ENCODE measurements around the gene INAFM1. TPM values are rescaled to one million over a fixed set of nuclear protein-coding genes. Genes with fewer than 3 reads are reported as not detected.

The INAFM1 gene
- total and polyA plus RNA-seq, 2 donors (not counting 1 experiment from before 2014, with no cell fraction given), result 6.6 to 13.6 TPM

DNA sequence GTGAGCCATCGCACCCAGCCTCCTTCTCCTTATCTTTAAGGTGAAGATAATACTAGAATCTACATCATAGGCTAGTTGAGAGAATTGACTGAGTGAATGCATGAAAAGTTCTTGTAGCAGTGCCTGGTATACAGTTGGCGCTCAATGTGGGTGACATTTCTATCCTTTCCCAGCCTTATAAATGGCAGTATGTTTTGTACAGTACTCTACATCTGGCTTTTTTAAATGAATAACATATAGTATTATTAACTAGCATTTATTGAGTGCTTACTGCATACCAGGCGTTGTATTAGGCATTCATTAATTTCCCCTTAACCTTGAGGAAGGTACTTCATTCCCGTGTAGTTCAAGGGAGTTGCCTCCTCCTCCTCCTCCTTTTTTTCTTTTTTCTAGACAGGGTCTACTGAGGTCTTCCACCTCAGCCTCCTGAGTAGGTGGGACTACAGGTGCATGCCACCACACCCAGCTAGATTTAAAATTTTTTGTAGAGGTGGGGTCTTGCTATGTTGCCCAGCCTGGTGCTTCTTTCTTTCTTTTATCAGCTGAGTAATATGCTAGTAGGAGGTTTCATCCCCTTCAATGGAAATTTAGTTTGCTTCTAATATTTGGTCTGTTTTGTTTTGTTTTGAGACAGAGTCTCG lies 37.8 kb downstream of the INAFM1 start:
- Histone ChIP-seq H3K9ac (ENCODE audit: low read length) (no peak overlapping the region), H3K79me2 (ENCODE audit: control insufficient read depth, insufficient read depth, low read length) (no peaks in the 10 kb centered on the region), H4K20me1 (ENCODE audit: control insufficient read depth, insufficient read depth, low read length, poor library complexity, severe bottlenecking) (no peaks in the 10 kb centered on the region), H3K4me2 (replicated peaks; ENCODE audit: low read depth, low read length, poor library complexity, severe bottlenecking) (no peak overlapping the region), H3K4me1 (ENCODE audit: control insufficient read depth in 2 of 2, insufficient read depth in 2 of 2, low read length in 2 of 2) (no peaks in the 10 kb centered on the region), H3K4me3 (ENCODE audit: control extremely low read depth in 1 of 5, extremely low read depth in 1 of 5, insufficient read depth in 1 of 5, low read depth in 2 of 5, low read length in 4 of 5) (peak overlapping the region in 1 of 5 experiments; percentile 19), H2AFZ (ENCODE audit: insufficient read depth, low read depth, low read length, poor library complexity, severe bottlenecking) (no peak overlapping the region), H3K27ac (ENCODE audit: low read length in 2 of 2) (no peak overlapping the region), H3K9me3 (ENCODE audit: control extremely low read depth in 1 of 3, control insufficient read depth in 2 of 3, insufficient read depth in 1 of 3, low read length in 2 of 3) (peaks cover 0 to 16% (median 0%) of the 10 kb centered on the region in 3 donors), H3K36me3 (replicated peaks in 1 of 2; ENCODE audit: control extremely low read depth in 1 of 2, control insufficient read depth in 1 of 2, extremely low read depth in 1 of 2, insufficient read depth in 2 of 2, low read length in 1 of 2) (no peaks in the 10 kb centered on the region), H3K27me3 (replicated peaks in 1 of 4; ENCODE audit: control extremely low read depth in 1 of 4, control insufficient read depth in 3 of 4, insufficient read depth in 4 of 4, low read length in 3 of 4) (peaks cover 0 to 17% (median 1%) of the 10 kb centered on the region in 4 experiments)
- H3K4me1 Mint-ChIP-seq, result no peaks in the 10 kb centered on the region
- intact Hi-C loops (cut with micrococcal nuclease), result no loop called here
- no peak overlapping the region for H3K4me3 Mint-ChIP-seq
- H3K27ac Mint-ChIP-seq, result no peak overlapping the region
- WGBS (ENCODE audit: insufficient coverage), result 91% methylated on average over 1 of the region's 5 CpGs
- no peak for DNase-seq
- ATAC-seq (ENCODE audit: low read depth), result no peak
- ChIA-PET CTCF (interaction anchor here (0.5 kb wide), 1 partner anchor 393 kb away, joined by 4 read pairs; no protein-coding TSS in a partner anchor), POLR2A (no interaction called here)
- no peaks in the 10 kb centered on the region for H3K9me3 Mint-ChIP-seq (ENCODE audit: insufficient read depth)
- H3K27me3 Mint-ChIP-seq, result peaks cover 23% of the 10 kb centered on the region
- TF ChIP-seq, protein P1, sequence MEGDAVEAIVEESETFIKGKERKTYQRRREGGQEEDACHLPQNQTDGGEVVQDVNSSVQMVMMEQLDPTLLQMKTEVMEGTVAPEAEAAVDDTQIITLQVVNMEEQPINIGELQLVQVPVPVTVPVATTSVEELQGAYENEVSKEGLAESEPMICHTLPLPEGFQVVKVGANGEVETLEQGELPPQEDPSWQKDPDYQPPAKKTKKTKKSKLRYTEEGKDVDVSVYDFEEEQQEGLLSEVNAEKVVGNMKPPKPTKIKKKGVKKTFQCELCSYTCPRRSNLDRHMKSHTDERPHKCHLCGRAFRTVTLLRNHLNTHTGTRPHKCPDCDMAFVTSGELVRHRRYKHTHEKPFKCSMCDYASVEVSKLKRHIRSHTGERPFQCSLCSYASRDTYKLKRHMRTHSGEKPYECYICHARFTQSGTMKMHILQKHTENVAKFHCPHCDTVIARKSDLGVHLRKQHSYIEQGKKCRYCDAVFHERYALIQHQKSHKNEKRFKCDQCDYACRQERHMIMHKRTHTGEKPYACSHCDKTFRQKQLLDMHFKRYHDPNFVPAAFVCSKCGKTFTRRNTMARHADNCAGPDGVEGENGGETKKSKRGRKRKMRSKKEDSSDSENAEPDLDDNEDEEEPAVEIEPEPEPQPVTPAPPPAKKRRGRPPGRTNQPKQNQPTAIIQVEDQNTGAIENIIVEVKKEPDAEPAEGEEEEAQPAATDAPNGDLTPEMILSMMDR (IDR thresholded peaks at IDR 0.05), result no peak
- no peak for TF ChIP-seq EZH2 (IDR thresholded peaks at IDR 0.05; ENCODE audit: borderline replicate concordance, insufficient read depth, low read depth, low read length, poor library complexity, severe bottlenecking)

DNA sequence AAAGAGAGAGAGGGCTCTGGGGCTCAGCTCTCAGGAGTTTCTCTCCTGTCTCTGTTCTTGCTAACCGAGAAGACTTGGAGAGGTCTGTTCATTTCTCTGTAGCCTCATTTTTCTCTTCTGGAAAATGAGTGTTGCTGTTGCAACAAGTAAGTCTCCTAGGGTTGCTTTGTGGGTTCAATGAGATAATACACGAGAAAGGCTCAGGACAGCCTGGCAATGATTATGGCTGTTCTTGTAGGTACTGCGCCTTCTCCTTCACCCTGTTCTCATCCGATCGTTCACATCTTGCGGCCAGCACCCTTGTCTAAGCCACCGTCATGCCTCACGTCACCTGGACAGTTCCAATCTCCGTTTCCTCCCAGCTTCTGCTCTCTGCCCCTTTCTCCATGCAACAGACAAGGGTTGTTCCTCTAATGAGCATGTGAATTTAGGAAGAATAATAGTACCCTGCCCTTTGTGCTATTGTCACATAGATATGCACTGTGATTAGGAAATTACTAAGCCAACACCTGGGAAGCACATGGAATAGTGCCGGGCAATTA lies 39.1 kb downstream of the INAFM1 start:
- no peaks in the 10 kb centered on the region for H3K4me1 ChIP-seq (ENCODE audit: control insufficient read depth in 2 of 2, insufficient read depth in 2 of 2, low read length in 2 of 2)
- no peaks in the 10 kb centered on the region for H4K20me1 ChIP-seq (ENCODE audit: control insufficient read depth, insufficient read depth, low read length, poor library complexity, severe bottlenecking)
- no peaks in the 10 kb centered on the region for H3K79me2 ChIP-seq (ENCODE audit: control insufficient read depth, insufficient read depth, low read length)
- Mint-ChIP-seq H3K4me1 (no peaks in the 10 kb centered on the region), H3K27me3 (peaks cover 23% of the 10 kb centered on the region), H3K27ac (no peak overlapping the region), H3K4me3 (no peak overlapping the region), H3K9me3 (ENCODE audit: insufficient read depth) (no peaks in the 10 kb centered on the region)
- intact Hi-C loops (cut with micrococcal nuclease), result no loop called here
- ATAC-seq (ENCODE audit: low read depth) (no peak), DNase-seq (no peak)
- 88% methylated on average over 8 of the region's 10 CpGs for WGBS (ENCODE audit: insufficient coverage)
- ChIA-PET POLR2A (no interaction called here), CTCF (no interaction called here)
- H3K4me2 ChIP-seq (replicated peaks; ENCODE audit: low read depth, low read length, poor library complexity, severe bottlenecking), result no peak overlapping the region
- TF ChIP-seq, protein P1 (IDR thresholded peaks at IDR 0.05), result no peak
- TF ChIP-seq EZH2 (IDR thresholded peaks at IDR 0.05; ENCODE audit: borderline replicate concordance, insufficient read depth, low read depth, low read length, poor library complexity, severe bottlenecking), result no peak
- H3K36me3 ChIP-seq (replicated peaks in 1 of 2; ENCODE audit: control extremely low read depth in 1 of 2, control insufficient read depth in 1 of 2, extremely low read depth in 1 of 2, insufficient read depth in 2 of 2, low read length in 1 of 2), result no peaks in the 10 kb centered on the region
- H3K9ac ChIP-seq (ENCODE audit: low read length), result no peak overlapping the region
- H3K9me3 ChIP-seq (ENCODE audit: control extremely low read depth in 1 of 3, control insufficient read depth in 2 of 3, insufficient read depth in 1 of 3, low read length in 2 of 3), result peaks cover 0 to 16% (median 0%) of the 10 kb centered on the region in 3 donors
- H3K27ac ChIP-seq (ENCODE audit: low read length in 2 of 2), result no peak overlapping the region
- H3K4me3 ChIP-seq (ENCODE audit: control extremely low read depth in 1 of 5, extremely low read depth in 1 of 5, insufficient read depth in 1 of 5, low read depth in 2 of 5, low read length in 4 of 5), result no peak overlapping the region
- peaks cover 0 to 20% (median 1%) of the 10 kb centered on the region in 4 experiments for H3K27me3 ChIP-seq (replicated peaks in 1 of 4; ENCODE audit: control extremely low read depth in 1 of 4, control insufficient read depth in 3 of 4, insufficient read depth in 4 of 4, low read length in 3 of 4)
- no peak overlapping the region for H2AFZ ChIP-seq (ENCODE audit: insufficient read depth, low read depth, low read length, poor library complexity, severe bottlenecking)

Data from B cell (primary cell).